Activated naive CD8-positive, alpha-beta T cell treated with anti-CD3 and anti-CD28 coated beads, Interleukin-2, amount 50 U/mL, for 16 hours (primary cell): ENCODE measurements around the gene EXPH5.
"Not testable (repeated sequence)": the region's sequence is repeated elsewhere in the genome, so short reads cannot be mapped to it uniquely, and the experiment has no call there.

Experiments
- DNase-seq: peaks from one replicate; pipeline ENCODE4 v3.0.0-alpha.2; 2020; ENCODE audit warnings: low read depth, low spot score

Gene EXPH5

GRCh38 chr11:108593214-108593922 lies at the start of gene EXPH5:
EXPH5 (minus strand) TSS chr11:108593768; CDS start chr11:108593536, 232 bp downstream.
- peak; percentile 80 for DNase-seq

GRCh38 chr11:108641752-108642151 lies 48.2 kb upstream of the EXPH5 start:
- not testable (repeated sequence) for DNase-seq

GRCh38 chr11:108639146-108639545 lies 45.6 kb upstream of the EXPH5 start:
- DNase-seq, result no peak

- DNase-seq, result no peak
Observed at GRCh38 chr11:108636222-108636621, 42.7 kb upstream of the EXPH5 start.

GRCh38 chr11:108635106-108635505 lies 41.5 kb upstream of the EXPH5 start:
- DNase-seq, result no peak

- no peak for DNase-seq
Observed at GRCh38 chr11:108632041-108632704, 38.6 kb upstream of the EXPH5 start.

GRCh38 chr11:108629274-108629673 lies 35.7 kb upstream of the EXPH5 start:
- DNase-seq, result no peak

- DNase-seq, result no peak
Observed at GRCh38 chr11:108628812-108629211, 35.2 kb upstream of the EXPH5 start.

GRCh38 chr11:108628326-108628725 lies 34.8 kb upstream of the EXPH5 start:
- DNase-seq, result no peak

GRCh38 chr11:108624196-108624925 lies 30.8 kb upstream of the EXPH5 start:
- DNase-seq, result no peak

- DNase-seq, result no peak
Observed at GRCh38 chr11:108622341-108622740, 28.8 kb upstream of the EXPH5 start.

GRCh38 chr11:108620958-108621772 lies 27.6 kb upstream of the EXPH5 start:
- DNase-seq, result no peak

GRCh38 chr11:108618529-108618928 lies 25.0 kb upstream of the EXPH5 start:
- no peak for DNase-seq

GRCh38 chr11:108617055-108617454 lies 23.5 kb upstream of the EXPH5 start:
- DNase-seq, result no peak

- DNase-seq, result no peak
Observed at GRCh38 chr11:108616549-108616948, 23.0 kb upstream of the EXPH5 start.

- DNase-seq, result no peak
Observed at GRCh38 chr11:108614086-108614485, 20.5 kb upstream of the EXPH5 start.

- DNase-seq, result no peak
Observed at GRCh38 chr11:108609682-108610081, 16.1 kb upstream of the EXPH5 start.

- no peak for DNase-seq
Observed at GRCh38 chr11:108608548-108608947, 15.0 kb upstream of the EXPH5 start.

- DNase-seq, result no peak
Observed at GRCh38 chr11:108606495-108607160, 13.1 kb upstream of the EXPH5 start.

- DNase-seq, result no peak
Observed at GRCh38 chr11:108606070-108606469, 12.5 kb upstream of the EXPH5 start.

GRCh38 chr11:108602818-108603217 lies 9.2 kb upstream of the EXPH5 start:
- not testable (repeated sequence) for DNase-seq
